CD4-positive, alpha-beta T cell treated with Interferon alpha-2 for 1 hour (primary cell): ENCODE data around the gene TEX101.

Source experiments
- DNase-seq, 2 donors: peaks; one replicate each; pipeline ENCODE4 v3.0.0-alpha.2; 2020 to 2022

Gene TEX101

GRCh38 chr19:43450545-43450997 is 35.9 kb downstream of the TEX101 start:
- no peak for DNase-seq

GRCh38 chr19:43452582-43452981 is 37.9 kb downstream of the TEX101 start:
- no peak for DNase-seq

- no peak for DNase-seq
These were observed 39.3 kb downstream of the TEX101 start for GRCh38 chr19:43454031-43454430.

GRCh38 chr19:43455321-43456113 is 40.8 kb downstream of the TEX101 start:
- no peak for DNase-seq

- DNase-seq: no peak
These were observed 43.1 kb downstream of the TEX101 start for GRCh38 chr19:43457809-43458208.

- DNase-seq: no peak
These were observed 45.8 kb downstream of the TEX101 start for GRCh38 chr19:43460362-43461016.

GRCh38 chr19:43461303-43461702 is 46.6 kb downstream of the TEX101 start:
- DNase-seq: no peak

- DNase-seq: no peak
These were observed 47.7 kb downstream of the TEX101 start for GRCh38 chr19:43462383-43462782.

- DNase-seq: no peak
These were observed 48.2 kb downstream of the TEX101 start for GRCh38 chr19:43462785-43463380.

- peak; percentile 99 to 100 for DNase-seq
These were observed 48.9 kb downstream of the TEX101 start for GRCh38 chr19:43463381-43464133.

- DNase-seq: no peak
These were observed 49.6 kb downstream of the TEX101 start for GRCh38 chr19:43464134-43464775.

- DNase-seq: peak in 1 of 2 donors; percentile 53
These were observed 50.9 kb downstream of the TEX101 start, which contains the start of gene LYPD3 for GRCh38 chr19:43465468-43466120. TSS of gene LYPD3 (minus strand) at chr19:43465608. CDS start at chr19:43465571, 37 bp downstream.

GRCh38 chr19:43466793-43467192 is 52.1 kb downstream of the TEX101 start:
- no peak for DNase-seq

- no peak for DNase-seq
These were observed 52.6 kb downstream of the TEX101 start for GRCh38 chr19:43467276-43467675.

- no peak for DNase-seq
These were observed 53.0 kb downstream of the TEX101 start for GRCh38 chr19:43467730-43468129.
